Measurements from ENCODE around the gene C10orf120. TPM values are rescaled to one million over a fixed set of nuclear protein-coding genes. Genes with fewer than 3 reads are reported as not detected.

C10orf120 gene
- total RNA-seq, 2 donors from 2014 or later = not detected

GRCh38 chr10:122706467-122706866 lies 6.8 kb upstream of the C10orf120 start:
- Mint-ChIP-seq H3K4me1 (peaks cover 8% of the 10 kb centered on the region), H3K9me3 (no peaks in the 10 kb centered on the region), H3K4me3 (no peak overlapping the region), H3K27me3 (ENCODE audit: insufficient read depth) (peaks cover 11% of the 10 kb centered on the region), H3K27ac (no peak overlapping the region), H3K36me3 (ENCODE audit: low read depth) (no peaks in the 10 kb centered on the region)
- Histone ChIP-seq H3K27me3 (ENCODE audit: control insufficient read depth, insufficient read depth, low read length, poor library complexity, severe bottlenecking) (peaks cover 8% of the 10 kb centered on the region), H3K4me3 (ENCODE audit: low read length) (no peak overlapping the region), H3K36me3 (ENCODE audit: control insufficient read depth, insufficient read depth, low read length) (no peaks in the 10 kb centered on the region), H3K9me3 (ENCODE audit: control insufficient read depth, low read length) (no peaks in the 10 kb centered on the region), H3K9ac (ENCODE audit: extremely low read depth, low read length, poor library complexity, severe bottlenecking) (no peak overlapping the region), H3K4me1 (ENCODE audit: control insufficient read depth, insufficient read depth, low read length) (no peaks in the 10 kb centered on the region), H3K27ac (ENCODE audit: low read depth, low read length) (no peak overlapping the region)
- DNase-seq = no peak
- WGBS, 2 experiments (ENCODE audit: insufficient coverage in 1 of 2, insufficient read length in 1 of 2) = 93 to 100% methylated on average over 2 of the region's 2 CpGs
- no peak for TF ChIP-seq CTCF (conservative IDR thresholded peaks at IDR 0.05)

- H3K27me3 Mint-ChIP-seq (ENCODE audit: insufficient read depth) = peaks cover 14% of the 10 kb centered on the region
Measured at GRCh38 chr10:122703483-122704448, 4.1 kb upstream of the C10orf120 start.

GRCh38 chr10:122702275-122702674 lies 2.6 kb upstream of the C10orf120 start:
- no peak overlapping the region for H3K27ac ChIP-seq (ENCODE audit: low read depth, low read length)
- Mint-ChIP-seq H3K4me3 (no peak overlapping the region), H3K4me1 (no peaks in the 10 kb centered on the region), H3K27me3 (ENCODE audit: insufficient read depth) (peaks cover 17% of the 10 kb centered on the region), H3K27ac (no peak overlapping the region), H3K36me3 (ENCODE audit: low read depth) (no peaks in the 10 kb centered on the region), H3K9me3 (no peaks in the 10 kb centered on the region)
- H3K9ac ChIP-seq (ENCODE audit: extremely low read depth, low read length, poor library complexity, severe bottlenecking) = no peak overlapping the region
- H3K4me3 ChIP-seq (ENCODE audit: low read length) = no peak overlapping the region
- TF ChIP-seq CTCF (conservative IDR thresholded peaks at IDR 0.05) = no peak
- WGBS, 2 experiments (ENCODE audit: insufficient coverage in 1 of 2, insufficient read length in 1 of 2) = 20 to 53% methylated on average over 1 to 2 of the region's 2 CpGs
- no peak for DNase-seq
- H3K4me1 ChIP-seq (ENCODE audit: control insufficient read depth, insufficient read depth, low read length) = no peaks in the 10 kb centered on the region
- H3K9me3 ChIP-seq (ENCODE audit: control insufficient read depth, low read length) = no peaks in the 10 kb centered on the region
- no peaks in the 10 kb centered on the region for H3K36me3 ChIP-seq (ENCODE audit: control insufficient read depth, insufficient read depth, low read length)
- peaks cover 12% of the 10 kb centered on the region for H3K27me3 ChIP-seq (ENCODE audit: control insufficient read depth, insufficient read depth, low read length, poor library complexity, severe bottlenecking)

More at GRCh38 chr10:122703483-122704448, 4.1 kb upstream of the C10orf120 start:
- 56 to 59% methylated on average over 6 to 9 of the region's 9 CpGs for WGBS, 2 experiments (ENCODE audit: insufficient coverage in 1 of 2, insufficient read length in 1 of 2)
- Histone ChIP-seq H3K9ac (ENCODE audit: extremely low read depth, low read length, poor library complexity, severe bottlenecking) (no peak overlapping the region), H3K9me3 (ENCODE audit: control insufficient read depth, low read length) (no peaks in the 10 kb centered on the region), H3K27me3 (ENCODE audit: control insufficient read depth, insufficient read depth, low read length, poor library complexity, severe bottlenecking) (peaks cover 12% of the 10 kb centered on the region), H3K4me1 (ENCODE audit: control insufficient read depth, insufficient read depth, low read length) (no peaks in the 10 kb centered on the region), H3K4me3 (ENCODE audit: low read length) (no peak overlapping the region), H3K27ac (ENCODE audit: low read depth, low read length) (no peak overlapping the region), H3K36me3 (ENCODE audit: control insufficient read depth, insufficient read depth, low read length) (no peaks in the 10 kb centered on the region)
- TF ChIP-seq CTCF (conservative IDR thresholded peaks at IDR 0.05) = peak; percentile 96
- Mint-ChIP-seq H3K27ac (no peak overlapping the region), H3K36me3 (ENCODE audit: low read depth) (no peaks in the 10 kb centered on the region), H3K4me1 (no peaks in the 10 kb centered on the region), H3K4me3 (no peak overlapping the region), H3K9me3 (no peaks in the 10 kb centered on the region)
- DNase-seq = peak; percentile 95
